ENCODE results near the gene SYNDIG1.

Gene SYNDIG1

GRCh38 chr20:24572140-24572539, 102.7 kb downstream of the SYNDIG1 start:
- DNase-seq, result no peak

GRCh38 chr20:24572862-24573261, 103.4 kb downstream of the SYNDIG1 start:
- DNase-seq, result no peak

GRCh38 chr20:24573557-24573956, 104.1 kb downstream of the SYNDIG1 start:
- no peak for DNase-seq

GRCh38 chr20:24574307-24574706, 104.9 kb downstream of the SYNDIG1 start:
- no peak for DNase-seq

GRCh38 chr20:24574797-24575196, 105.4 kb downstream of the SYNDIG1 start:
- DNase-seq, result no peak

GRCh38 chr20:24575811-24576210, 106.4 kb downstream of the SYNDIG1 start:
- no peak for DNase-seq

GRCh38 chr20:24576447-24576846, 107.0 kb downstream of the SYNDIG1 start:
- no peak for DNase-seq

- DNase-seq, result no peak
These were observed 108.0 kb downstream of the SYNDIG1 start for GRCh38 chr20:24577271-24577909.

GRCh38 chr20:24578567-24579415, 109.4 kb downstream of the SYNDIG1 start:
- no peak for DNase-seq

- DNase-seq, result no peak
These were observed 110.0 kb downstream of the SYNDIG1 start for GRCh38 chr20:24579475-24579874.

GRCh38 chr20:24580006-24580405, 110.6 kb downstream of the SYNDIG1 start:
- DNase-seq, result no peak

- DNase-seq, result no peak
These were observed 111.4 kb downstream of the SYNDIG1 start for GRCh38 chr20:24580855-24581254.

GRCh38 chr20:24581443-24582170, 112.2 kb downstream of the SYNDIG1 start:
- no peak for DNase-seq

GRCh38 chr20:24582373-24583168, 113.1 kb downstream of the SYNDIG1 start:
- no peak for DNase-seq

- DNase-seq, result no peak
These were observed 113.9 kb downstream of the SYNDIG1 start for GRCh38 chr20:24583169-24583792.

GRCh38 chr20:24584078-24584477, 114.6 kb downstream of the SYNDIG1 start:
- no peak for DNase-seq

- no peak for DNase-seq
These were observed 115.3 kb downstream of the SYNDIG1 start for GRCh38 chr20:24584538-24585356.

- DNase-seq, result no peak
These were observed 116.5 kb downstream of the SYNDIG1 start for GRCh38 chr20:24585796-24586522.

- no peak for DNase-seq
These were observed 117.1 kb downstream of the SYNDIG1 start for GRCh38 chr20:24586523-24586840.

- DNase-seq, result no peak
These were observed 118.1 kb downstream of the SYNDIG1 start for GRCh38 chr20:24587384-24588046.

All from CD4-positive, alpha-beta T cell treated with Interleukin-21 for 1 hour (primary cell).